ENCODE measurements around the gene G6PC3. TPM values are rescaled to one million over a fixed set of nuclear protein-coding genes. Genes with fewer than 3 reads are reported as not detected.

G6PC3 gene
- total RNA-seq, 2 donors from 2014 or later, result 36.0 to 41.1 TPM

DNA sequence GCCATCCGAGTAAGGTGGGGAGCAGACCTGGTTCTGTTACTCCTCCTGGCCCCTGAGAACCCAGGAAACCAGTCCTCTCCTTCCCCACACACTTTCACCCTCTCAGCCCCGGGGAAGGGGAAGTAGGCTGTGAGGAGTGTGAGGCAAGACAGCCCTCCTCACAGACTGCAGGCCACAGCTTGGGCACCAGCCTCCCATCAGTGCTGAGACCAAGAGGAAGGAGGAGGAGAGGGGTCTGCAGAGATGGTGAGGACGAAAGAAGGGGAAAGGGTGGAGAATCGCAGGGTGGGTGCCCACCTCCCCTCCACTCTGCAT is 7.0 kb downstream of the G6PC3 start:
- H3K27ac ChIP-seq, result no peak overlapping the region
- H3K36me3 ChIP-seq, result peaks cover 68% of the 10 kb centered on the region

DNA sequence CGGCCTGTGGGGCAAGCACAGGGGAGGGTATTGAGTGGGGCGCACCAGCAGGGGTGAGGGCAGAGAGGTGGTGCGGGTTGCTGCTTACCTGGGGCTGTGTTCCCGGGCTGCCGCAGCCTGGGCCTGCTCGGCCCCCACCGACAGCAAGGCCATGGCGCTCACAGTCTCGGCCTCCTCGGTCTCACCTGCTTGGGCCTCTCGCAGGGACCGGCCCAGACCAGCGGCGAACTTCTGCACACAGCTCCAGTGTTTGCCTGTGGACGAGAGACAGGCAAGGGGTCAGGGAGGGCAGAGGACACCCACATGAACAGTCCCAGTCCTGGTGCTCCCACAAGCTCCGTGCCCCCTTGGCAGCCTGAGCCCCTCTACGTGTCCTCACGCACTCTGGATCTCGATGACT is 7.9 kb downstream of the G6PC3 start:
- no peaks in the 10 kb centered on the region for H3K9me3 ChIP-seq
- TF ChIP-seq, protein P1, sequence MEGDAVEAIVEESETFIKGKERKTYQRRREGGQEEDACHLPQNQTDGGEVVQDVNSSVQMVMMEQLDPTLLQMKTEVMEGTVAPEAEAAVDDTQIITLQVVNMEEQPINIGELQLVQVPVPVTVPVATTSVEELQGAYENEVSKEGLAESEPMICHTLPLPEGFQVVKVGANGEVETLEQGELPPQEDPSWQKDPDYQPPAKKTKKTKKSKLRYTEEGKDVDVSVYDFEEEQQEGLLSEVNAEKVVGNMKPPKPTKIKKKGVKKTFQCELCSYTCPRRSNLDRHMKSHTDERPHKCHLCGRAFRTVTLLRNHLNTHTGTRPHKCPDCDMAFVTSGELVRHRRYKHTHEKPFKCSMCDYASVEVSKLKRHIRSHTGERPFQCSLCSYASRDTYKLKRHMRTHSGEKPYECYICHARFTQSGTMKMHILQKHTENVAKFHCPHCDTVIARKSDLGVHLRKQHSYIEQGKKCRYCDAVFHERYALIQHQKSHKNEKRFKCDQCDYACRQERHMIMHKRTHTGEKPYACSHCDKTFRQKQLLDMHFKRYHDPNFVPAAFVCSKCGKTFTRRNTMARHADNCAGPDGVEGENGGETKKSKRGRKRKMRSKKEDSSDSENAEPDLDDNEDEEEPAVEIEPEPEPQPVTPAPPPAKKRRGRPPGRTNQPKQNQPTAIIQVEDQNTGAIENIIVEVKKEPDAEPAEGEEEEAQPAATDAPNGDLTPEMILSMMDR (IDR thresholded peaks at IDR 0.05), result no peak
- no peak overlapping the region for H3K27ac ChIP-seq
- H3K36me3 ChIP-seq, result peaks cover 76% of the 10 kb centered on the region
- no peaks in the 10 kb centered on the region for H3K4me1 ChIP-seq
- DNase-seq (ENCODE audit: low spot score), result no peak
- H3K4me3 ChIP-seq, result no peak overlapping the region
- H3K27me3 ChIP-seq, result no peaks in the 10 kb centered on the region

More for the DNA sequence above, 7.0 kb downstream of the G6PC3 start:
- TF ChIP-seq, protein P1 (IDR thresholded peaks at IDR 0.05), result no peak
- H3K27me3 ChIP-seq, result no peaks in the 10 kb centered on the region
- no peak for DNase-seq (ENCODE audit: low spot score)
- no peak overlapping the region for H3K4me3 ChIP-seq
- H3K9me3 ChIP-seq, result no peaks in the 10 kb centered on the region
- H3K4me1 ChIP-seq, result no peaks in the 10 kb centered on the region

DNA sequence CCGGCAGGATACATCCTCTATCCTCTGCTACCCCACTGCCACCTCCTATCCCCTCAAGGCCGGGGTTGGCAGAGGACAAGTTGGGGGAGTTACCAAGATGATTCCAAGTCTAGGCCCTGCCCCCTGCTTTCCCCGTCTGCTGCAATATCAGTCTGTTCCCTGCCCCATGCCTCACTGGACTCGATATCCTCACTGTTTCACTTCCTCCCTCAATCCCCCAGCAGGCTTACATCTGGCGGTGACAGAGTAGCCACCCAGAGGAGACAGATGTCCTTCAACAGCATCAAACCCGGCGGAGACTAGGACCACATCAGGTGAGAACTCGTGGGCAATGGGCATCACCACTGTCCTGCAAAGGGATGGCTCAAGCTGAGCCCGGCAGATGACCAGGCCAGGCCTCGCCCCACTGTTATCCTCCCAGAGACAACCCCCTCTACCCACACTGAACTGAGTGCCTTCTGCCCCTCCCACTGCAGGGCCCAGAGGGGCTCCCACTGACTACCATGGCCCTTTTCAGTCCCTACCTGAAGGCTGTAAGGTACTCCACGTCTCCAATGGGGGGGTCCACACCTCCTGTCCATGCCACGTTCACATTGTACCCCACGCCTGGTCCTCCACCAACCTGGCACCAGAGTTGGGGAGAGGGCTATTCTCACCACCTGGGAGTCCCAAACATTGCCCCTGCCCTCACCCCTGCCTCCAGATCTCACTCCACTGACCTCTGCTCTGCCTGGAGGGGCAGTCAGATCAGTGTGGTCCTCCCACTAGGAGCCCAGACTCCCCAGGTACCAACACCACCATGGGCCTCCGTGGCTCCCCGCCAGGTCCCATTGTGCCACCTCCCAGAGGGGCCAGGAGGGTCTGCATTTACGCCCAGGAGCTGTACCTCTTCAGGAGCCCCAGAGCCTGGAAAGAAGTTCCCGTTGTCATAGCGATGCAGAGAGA is 9.6 kb downstream of the G6PC3 start:
- Histone ChIP-seq H3K27ac (no peak overlapping the region), H3K4me3 (no peak overlapping the region), H3K9me3 (no peaks in the 10 kb centered on the region), H3K27me3 (no peaks in the 10 kb centered on the region), H3K4me1 (no peaks in the 10 kb centered on the region), H3K36me3 (peaks cover 94% of the 10 kb centered on the region)
- no peak for DNase-seq (ENCODE audit: low spot score)
- TF ChIP-seq, protein P1 (IDR thresholded peaks at IDR 0.05), result no peak

DNA sequence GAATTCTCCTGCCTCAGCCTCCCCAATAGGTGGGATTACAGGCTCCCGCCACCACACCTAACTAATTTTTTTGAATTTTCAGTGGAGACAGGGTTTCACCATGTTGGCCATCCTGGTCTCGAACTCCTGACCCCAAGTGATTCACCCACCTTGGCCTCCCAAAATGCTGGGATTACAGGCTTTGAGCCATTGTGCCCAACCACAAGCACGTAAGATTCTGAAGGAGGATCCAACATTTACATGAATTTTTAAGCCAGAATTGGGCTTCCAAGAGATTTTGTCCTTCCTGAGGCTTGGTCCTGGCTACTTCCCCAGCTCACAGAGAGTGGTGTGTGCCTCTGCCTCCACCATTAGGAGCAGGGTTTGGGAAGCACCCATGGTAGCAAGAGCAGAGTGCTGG is 11.1 kb downstream of the G6PC3 start:
- Histone ChIP-seq H3K27me3 (no peaks in the 10 kb centered on the region), H3K27ac (no peak overlapping the region), H3K36me3 (peaks cover 91% of the 10 kb centered on the region), H3K4me3 (no peak overlapping the region), H3K9me3 (no peaks in the 10 kb centered on the region), H3K4me1 (no peaks in the 10 kb centered on the region)
- DNase-seq (ENCODE audit: low spot score), result no peak
- TF ChIP-seq, protein P1 (IDR thresholded peaks at IDR 0.05), result no peak

DNA sequence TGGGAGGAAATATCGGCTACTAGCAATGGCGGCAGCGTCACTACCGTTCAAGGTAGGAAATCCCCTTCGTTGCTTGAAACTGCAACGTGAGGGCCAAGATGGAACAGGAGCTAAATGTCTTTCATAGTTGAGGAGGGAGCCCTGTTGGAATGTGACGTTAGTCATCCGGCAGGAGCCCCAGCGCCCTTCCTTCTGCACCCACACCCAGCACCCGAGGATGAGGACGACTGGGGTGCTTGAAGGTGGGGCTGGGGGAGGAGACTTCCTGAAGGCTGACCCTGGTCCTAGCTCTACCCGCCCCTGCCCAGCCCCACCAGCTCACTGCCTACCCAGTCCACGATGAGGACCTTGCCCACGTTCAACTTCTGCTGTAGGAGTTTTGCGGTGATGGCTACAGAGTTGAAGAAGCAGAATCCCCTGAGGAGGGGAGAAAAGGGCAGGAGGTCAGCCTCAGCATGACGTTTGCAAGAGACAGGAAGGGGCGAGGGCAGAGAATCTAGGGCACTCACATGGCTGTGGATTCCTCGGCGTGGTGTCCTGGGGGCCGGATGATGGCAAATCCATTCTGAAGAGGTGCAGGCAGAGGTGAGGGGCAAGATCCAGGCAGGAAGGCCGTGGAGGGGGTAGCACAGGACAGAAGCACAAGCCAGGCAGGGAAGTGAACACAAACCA is 11.9 kb downstream of the G6PC3 start:
- Histone ChIP-seq H3K27ac (no peak overlapping the region), H3K9me3 (no peaks in the 10 kb centered on the region), H3K36me3 (peaks cover 91% of the 10 kb centered on the region), H3K4me3 (no peak overlapping the region), H3K27me3 (no peaks in the 10 kb centered on the region), H3K4me1 (no peaks in the 10 kb centered on the region)
- DNase-seq (ENCODE audit: low spot score), result no peak
- TF ChIP-seq, protein P1 (IDR thresholded peaks at IDR 0.05), result no peak
